ENCODE measurements around the gene COLEC12.

DNA sequence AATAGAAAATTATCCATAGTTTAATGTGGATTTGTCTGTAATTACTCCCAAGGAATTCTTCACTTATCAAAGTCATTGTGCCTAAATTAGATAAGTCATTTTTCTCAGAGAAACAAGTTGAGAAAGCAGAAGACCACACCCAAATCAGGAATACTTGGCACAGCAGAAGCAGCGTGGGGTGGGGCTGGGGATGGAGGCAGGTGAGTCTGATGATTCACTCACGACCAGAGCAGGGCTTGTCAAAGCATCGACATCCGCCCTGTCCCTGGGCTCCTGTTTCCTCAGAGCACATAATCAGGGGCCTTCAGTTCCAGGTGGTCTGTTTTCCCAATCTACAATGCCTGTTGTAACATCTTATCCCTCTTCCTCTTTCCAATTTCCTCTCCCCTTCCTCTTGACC lies 31.5 kb upstream of the COLEC12 start:
- TF ChIP-seq, protein P1, sequence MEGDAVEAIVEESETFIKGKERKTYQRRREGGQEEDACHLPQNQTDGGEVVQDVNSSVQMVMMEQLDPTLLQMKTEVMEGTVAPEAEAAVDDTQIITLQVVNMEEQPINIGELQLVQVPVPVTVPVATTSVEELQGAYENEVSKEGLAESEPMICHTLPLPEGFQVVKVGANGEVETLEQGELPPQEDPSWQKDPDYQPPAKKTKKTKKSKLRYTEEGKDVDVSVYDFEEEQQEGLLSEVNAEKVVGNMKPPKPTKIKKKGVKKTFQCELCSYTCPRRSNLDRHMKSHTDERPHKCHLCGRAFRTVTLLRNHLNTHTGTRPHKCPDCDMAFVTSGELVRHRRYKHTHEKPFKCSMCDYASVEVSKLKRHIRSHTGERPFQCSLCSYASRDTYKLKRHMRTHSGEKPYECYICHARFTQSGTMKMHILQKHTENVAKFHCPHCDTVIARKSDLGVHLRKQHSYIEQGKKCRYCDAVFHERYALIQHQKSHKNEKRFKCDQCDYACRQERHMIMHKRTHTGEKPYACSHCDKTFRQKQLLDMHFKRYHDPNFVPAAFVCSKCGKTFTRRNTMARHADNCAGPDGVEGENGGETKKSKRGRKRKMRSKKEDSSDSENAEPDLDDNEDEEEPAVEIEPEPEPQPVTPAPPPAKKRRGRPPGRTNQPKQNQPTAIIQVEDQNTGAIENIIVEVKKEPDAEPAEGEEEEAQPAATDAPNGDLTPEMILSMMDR (IDR thresholded peaks at IDR 0.05), result no peak
- TF ChIP-seq POLR2AphosphoS5 (IDR thresholded peaks at IDR 0.05) (no peak), POLR2A (IDR thresholded peaks at IDR 0.05) (no peak)
